Spleen (tissue), 7 donors: Measurements from ENCODE around the gene RNF166.

ENCODE experiments used
- POLR2A ChIP-seq, 3 donors: fragments of 450-650 bp; IDR thresholded peaks; one replicate each; pipeline ENCODE4 v1.5.1; 2017; ENCODE audit warnings: antibody characterized with exemption in 3 of 3, mild to moderate bottlenecking in 1 of 3
- POLR2AphosphoS5 ChIP-seq, 3 donors: sonication (generic); formaldehyde crosslinking; IDR thresholded peaks; one replicate each; pipeline ENCODE4 v1.5.1; 2017; ENCODE audit warnings: antibody characterized with exemption in 3 of 3
- TF ChIP-seq, protein P1 (sequence below), 11 experiments: fragments of 200-600 bp in 7 of 11; fragments of 450-650 bp in 4 of 11; sonication (generic) in 4 of 11; IDR thresholded peaks in 8 of 11; conservative IDR thresholded peaks in 3 of 11; 1 replicate in 7 of 11; 2 replicates in 4 of 11; pipeline versions ENCODE4 v1.4.0 to v1.8.0; 2016 to 2021; ENCODE audit warnings: antibody characterized with exemption in 11 of 11, inconsistent platforms in 4 of 11, mild to moderate bottlenecking in 1 of 11
- donor health status: DM: no; HTN: no; CAD: no; lungs with moderate emphysema.
- donor health status: DM: no; HTN: no; CAD: no.
- donor health status: DM: no; HTN: no; CAD: no.

DNA sequence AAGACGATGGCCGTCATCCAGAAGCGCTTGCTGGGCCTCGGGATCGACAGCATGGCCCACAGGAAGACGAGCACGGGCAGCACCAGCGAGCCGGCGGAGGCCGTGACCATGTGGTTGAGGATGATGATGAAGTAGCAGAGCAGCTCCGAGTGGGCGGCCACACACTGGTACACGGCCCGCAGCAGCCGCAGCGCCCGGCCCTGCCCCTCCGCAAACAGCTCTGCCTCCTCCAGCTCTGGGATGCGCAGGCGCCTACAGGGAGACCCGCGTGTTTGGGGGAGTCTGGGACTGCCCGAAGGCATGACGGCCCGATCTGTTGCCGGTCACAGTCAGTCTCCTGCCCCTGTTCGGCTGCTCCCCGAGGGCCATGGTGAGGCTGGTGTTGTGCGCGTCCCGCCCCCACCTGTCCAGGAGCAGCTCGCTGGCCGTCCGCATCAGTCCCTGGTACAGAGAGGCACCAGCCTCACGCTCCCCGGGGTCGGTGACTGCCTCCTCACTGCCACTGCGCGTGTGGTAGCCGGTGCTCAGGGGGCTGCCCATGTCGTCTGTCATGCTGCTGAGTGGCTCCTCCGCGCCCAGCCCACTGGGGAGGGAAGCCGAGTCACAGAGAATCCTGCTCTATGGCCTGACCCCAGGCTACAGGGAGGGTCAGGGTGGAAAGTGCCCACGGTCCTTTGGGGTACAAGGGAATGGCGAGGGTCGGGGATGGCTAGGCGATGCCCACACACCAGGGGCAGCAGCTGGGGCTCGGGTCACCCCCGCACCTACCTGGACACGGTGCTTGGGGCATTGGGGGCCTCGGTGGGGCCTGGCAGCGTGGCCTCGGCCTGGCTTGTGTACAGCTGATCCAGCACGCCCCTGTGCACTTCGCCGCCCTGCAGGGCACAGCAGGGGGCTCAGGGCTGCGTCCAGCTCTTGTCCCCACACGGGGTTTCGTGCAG lies 15.9 kb upstream of the RNF166 start:
- TF ChIP-seq, protein P1, sequence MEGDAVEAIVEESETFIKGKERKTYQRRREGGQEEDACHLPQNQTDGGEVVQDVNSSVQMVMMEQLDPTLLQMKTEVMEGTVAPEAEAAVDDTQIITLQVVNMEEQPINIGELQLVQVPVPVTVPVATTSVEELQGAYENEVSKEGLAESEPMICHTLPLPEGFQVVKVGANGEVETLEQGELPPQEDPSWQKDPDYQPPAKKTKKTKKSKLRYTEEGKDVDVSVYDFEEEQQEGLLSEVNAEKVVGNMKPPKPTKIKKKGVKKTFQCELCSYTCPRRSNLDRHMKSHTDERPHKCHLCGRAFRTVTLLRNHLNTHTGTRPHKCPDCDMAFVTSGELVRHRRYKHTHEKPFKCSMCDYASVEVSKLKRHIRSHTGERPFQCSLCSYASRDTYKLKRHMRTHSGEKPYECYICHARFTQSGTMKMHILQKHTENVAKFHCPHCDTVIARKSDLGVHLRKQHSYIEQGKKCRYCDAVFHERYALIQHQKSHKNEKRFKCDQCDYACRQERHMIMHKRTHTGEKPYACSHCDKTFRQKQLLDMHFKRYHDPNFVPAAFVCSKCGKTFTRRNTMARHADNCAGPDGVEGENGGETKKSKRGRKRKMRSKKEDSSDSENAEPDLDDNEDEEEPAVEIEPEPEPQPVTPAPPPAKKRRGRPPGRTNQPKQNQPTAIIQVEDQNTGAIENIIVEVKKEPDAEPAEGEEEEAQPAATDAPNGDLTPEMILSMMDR (IDR thresholded peaks at IDR 0.05 in 8 of 11, conservative IDR thresholded peaks at IDR 0.05 in 3 of 11), result no peak
- TF ChIP-seq POLR2AphosphoS5 (IDR thresholded peaks at IDR 0.05) (peak in 1 of 3 donors; percentile 23), POLR2A (IDR thresholded peaks at IDR 0.05) (no peak)
